Measurements from ENCODE around the gene KDM4B.

Gene KDM4B

GRCh38 chr19:5052945-5053485 lies 84.1 kb downstream of the KDM4B start:
- Histone ChIP-seq H3K4me2 (ENCODE audit: insufficient read depth, low read length) (no peak overlapping the region), H3K79me2 (ENCODE audit: insufficient read depth, low read length) (no peaks in the 10 kb centered on the region; the same call in none of the 2 replicates), H3K27ac (ENCODE audit: low read length) (no peak overlapping the region; the same call in 1 of the 2 replicates), H3K27me3 (ENCODE audit: insufficient read depth, low read length, poor library complexity) (no peaks in the 10 kb centered on the region), H3K9ac (ENCODE audit: low read depth, low read length) (no peak overlapping the region), H3K4me1 (ENCODE audit: insufficient read depth, low read length) (no peaks in the 10 kb centered on the region), H3K4me3 (ENCODE audit: low read depth in 1 of 2, low read length in 2 of 2) (no peak overlapping the region), H3K9me3 (ENCODE audit: insufficient read depth, low read length, severe bottlenecking) (no peaks in the 10 kb centered on the region), H2AFZ (ENCODE audit: low read depth, low read length) (no peak overlapping the region), H4K20me1 (ENCODE audit: insufficient read depth, low read length) (peaks cover 49% of the 10 kb centered on the region), H3K36me3 (ENCODE audit: insufficient read depth, low read length) (peaks cover 75% of the 10 kb centered on the region)
- TF ChIP-seq CTCF (IDR thresholded peaks at IDR 0.05; ENCODE audit: borderline replicate concordance, extremely low read depth, low read length, poor library complexity, severe bottlenecking), result no peak
- no peak for TF ChIP-seq EZH2 (IDR thresholded peaks at IDR 0.05; ENCODE audit: borderline replicate concordance, low read depth, low read length, severe bottlenecking)
- ATAC-seq (ENCODE audit: insufficient read depth, low read depth) (no peak), DNase-seq (no peak)

GRCh38 chr19:5053661-5054060 lies 84.7 kb downstream of the KDM4B start:
- ATAC-seq (ENCODE audit: insufficient read depth, low read depth), result no peak
- H3K9ac ChIP-seq (ENCODE audit: low read depth, low read length), result no peak overlapping the region
- peaks cover 43% of the 10 kb centered on the region for H4K20me1 ChIP-seq (ENCODE audit: insufficient read depth, low read length)
- H3K4me3 ChIP-seq (ENCODE audit: low read depth in 1 of 2, low read length in 2 of 2), result no peak overlapping the region
- DNase-seq, result no peak
- peaks cover 75% of the 10 kb centered on the region for H3K36me3 ChIP-seq (ENCODE audit: insufficient read depth, low read length)
- no peaks in the 10 kb centered on the region; the same call in none of the 2 replicates for H3K79me2 ChIP-seq (ENCODE audit: insufficient read depth, low read length)
- H3K27ac ChIP-seq (ENCODE audit: low read length), result no peak overlapping the region
- no peaks in the 10 kb centered on the region for H3K27me3 ChIP-seq (ENCODE audit: insufficient read depth, low read length, poor library complexity)
- H3K9me3 ChIP-seq (ENCODE audit: insufficient read depth, low read length, severe bottlenecking), result no peaks in the 10 kb centered on the region
- no peaks in the 10 kb centered on the region for H3K4me1 ChIP-seq (ENCODE audit: insufficient read depth, low read length)
- H3K4me2 ChIP-seq (ENCODE audit: insufficient read depth, low read length), result no peak overlapping the region
- TF ChIP-seq EZH2 (IDR thresholded peaks at IDR 0.05; ENCODE audit: borderline replicate concordance, low read depth, low read length, severe bottlenecking), result no peak
- no peak for TF ChIP-seq CTCF (IDR thresholded peaks at IDR 0.05; ENCODE audit: borderline replicate concordance, extremely low read depth, low read length, poor library complexity, severe bottlenecking)
- H2AFZ ChIP-seq (ENCODE audit: low read depth, low read length), result no peak overlapping the region

- Histone ChIP-seq H3K4me3 (ENCODE audit: low read depth in 1 of 2, low read length in 2 of 2) (no peak overlapping the region), H3K9me3 (ENCODE audit: insufficient read depth, low read length, severe bottlenecking) (no peaks in the 10 kb centered on the region), H3K27ac (ENCODE audit: low read length) (no peak overlapping the region), H3K27me3 (ENCODE audit: insufficient read depth, low read length, poor library complexity) (no peaks in the 10 kb centered on the region), H3K9ac (ENCODE audit: low read depth, low read length) (no peak overlapping the region), H2AFZ (ENCODE audit: low read depth, low read length) (no peak overlapping the region), H3K4me1 (ENCODE audit: insufficient read depth, low read length) (no peaks in the 10 kb centered on the region), H3K36me3 (ENCODE audit: insufficient read depth, low read length) (peaks cover 76% of the 10 kb centered on the region), H4K20me1 (ENCODE audit: insufficient read depth, low read length) (peaks cover 32% of the 10 kb centered on the region), H3K79me2 (ENCODE audit: insufficient read depth, low read length) (no peaks in the 10 kb centered on the region; the same call in 1 of the 2 replicates), H3K4me2 (ENCODE audit: insufficient read depth, low read length) (no peak overlapping the region)
- ATAC-seq (ENCODE audit: insufficient read depth, low read depth) (no peak), DNase-seq (no peak)
- TF ChIP-seq EZH2 (IDR thresholded peaks at IDR 0.05; ENCODE audit: borderline replicate concordance, low read depth, low read length, severe bottlenecking), result no peak
- TF ChIP-seq CTCF (IDR thresholded peaks at IDR 0.05; ENCODE audit: borderline replicate concordance, extremely low read depth, low read length, poor library complexity, severe bottlenecking), result no peak
These were observed 85.9 kb downstream of the KDM4B start for GRCh38 chr19:5054551-5055456.

Data from DND-41 (cell line).